Measurements from ENCODE around the gene ANKRD1.

The ANKRD1 gene

DNA sequence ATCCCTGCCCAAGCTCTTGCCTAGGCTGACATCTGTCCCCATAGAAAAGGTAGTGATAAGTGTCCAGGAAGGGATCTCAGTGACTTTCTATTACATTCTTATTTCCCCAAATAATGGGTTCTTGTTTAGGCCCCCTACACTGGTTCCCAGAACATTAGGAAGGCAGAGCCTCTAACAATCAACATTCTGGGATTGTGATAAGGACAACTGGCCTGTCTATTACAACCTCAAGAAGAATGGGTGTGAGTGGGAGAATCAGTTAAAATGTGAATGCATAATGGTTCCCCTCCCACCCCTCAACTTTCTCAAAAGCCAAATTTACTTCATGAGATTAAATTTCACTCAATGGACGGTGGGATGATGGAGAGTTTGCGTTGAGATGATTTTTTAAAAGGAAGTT, 6.4 kb upstream of the ANKRD1 start:
- no peaks in the 10 kb centered on the region for H3K9me3 ChIP-seq (ENCODE audit: low read length)
- no peaks in the 10 kb centered on the region for H3K36me3 ChIP-seq (ENCODE audit: insufficient read depth, low read length)
- H2AFZ ChIP-seq (ENCODE audit: low read depth, low read length) = no peak overlapping the region
- H3K4me1 ChIP-seq (ENCODE audit: insufficient read depth, low read length) = peaks cover 19% of the 10 kb centered on the region
- no peaks in the 10 kb centered on the region for H3K27me3 ChIP-seq (ENCODE audit: insufficient read depth, low read length)
- H3K4me3 ChIP-seq (ENCODE audit: low read length) = no peak overlapping the region

DNA sequence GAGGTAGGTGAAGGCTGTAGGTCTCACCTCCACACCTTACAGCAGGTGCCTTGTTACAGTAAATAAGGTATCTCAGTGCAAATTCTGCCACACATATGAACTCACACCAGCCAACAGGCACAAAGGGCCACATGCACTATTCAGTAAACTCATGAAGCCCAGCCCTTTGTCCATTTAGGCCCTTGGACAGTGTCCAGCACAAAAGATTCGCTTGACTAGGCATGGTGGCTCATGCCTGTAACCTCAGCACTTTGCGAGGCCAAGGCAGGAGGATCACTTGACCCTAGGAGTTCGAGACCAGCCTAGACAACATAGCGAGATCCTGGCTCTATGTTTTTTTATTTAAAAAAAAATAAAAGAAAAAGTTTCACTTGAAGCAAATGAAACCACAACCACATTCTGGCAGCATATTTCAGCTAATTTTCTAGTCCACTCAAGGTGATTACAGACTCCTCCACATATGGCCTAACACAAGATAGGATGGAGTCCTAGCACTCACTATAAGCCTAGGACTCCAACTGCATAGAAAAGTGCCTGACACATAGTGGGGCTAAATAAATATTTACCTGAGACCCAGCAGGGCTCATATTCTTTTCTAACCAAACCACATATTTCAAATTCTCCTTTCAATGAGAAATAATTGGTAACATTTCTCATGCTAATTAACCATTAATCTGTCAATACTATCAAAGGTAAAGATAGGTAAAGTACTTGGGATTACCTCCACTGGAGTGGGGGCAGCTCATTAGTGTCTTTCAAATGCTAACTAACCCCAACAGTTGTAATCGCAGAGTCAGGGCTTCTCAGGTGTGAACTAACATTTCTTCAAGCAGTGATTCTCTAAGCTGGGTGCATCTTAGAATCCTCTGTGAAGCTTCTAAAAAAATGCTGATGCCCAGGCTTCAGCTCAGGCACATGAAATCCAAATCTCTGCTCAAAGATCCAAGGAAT, 4.5 kb upstream of the ANKRD1 start:
- peaks cover 18% of the 10 kb centered on the region for H3K4me1 ChIP-seq (ENCODE audit: insufficient read depth, low read length)
- no peaks in the 10 kb centered on the region for H3K27me3 ChIP-seq (ENCODE audit: insufficient read depth, low read length)
- no peaks in the 10 kb centered on the region for H3K36me3 ChIP-seq (ENCODE audit: insufficient read depth, low read length)
- no peak overlapping the region for H2AFZ ChIP-seq (ENCODE audit: low read depth, low read length)
- H3K4me3 ChIP-seq (ENCODE audit: low read length) = no peak overlapping the region
- H3K9me3 ChIP-seq (ENCODE audit: low read length) = no peaks in the 10 kb centered on the region

GRCh38 chr10:90924552-90924951, 3.7 kb upstream of the ANKRD1 start:
- Histone ChIP-seq H3K4me1 (ENCODE audit: insufficient read depth, low read length) (peaks cover 19% of the 10 kb centered on the region), H3K9me3 (ENCODE audit: low read length) (no peaks in the 10 kb centered on the region), H2AFZ (ENCODE audit: low read depth, low read length) (no peak overlapping the region), H3K4me3 (ENCODE audit: low read length) (no peak overlapping the region), H3K36me3 (ENCODE audit: insufficient read depth, low read length) (no peaks in the 10 kb centered on the region), H3K27me3 (ENCODE audit: insufficient read depth, low read length) (no peaks in the 10 kb centered on the region)

DNA sequence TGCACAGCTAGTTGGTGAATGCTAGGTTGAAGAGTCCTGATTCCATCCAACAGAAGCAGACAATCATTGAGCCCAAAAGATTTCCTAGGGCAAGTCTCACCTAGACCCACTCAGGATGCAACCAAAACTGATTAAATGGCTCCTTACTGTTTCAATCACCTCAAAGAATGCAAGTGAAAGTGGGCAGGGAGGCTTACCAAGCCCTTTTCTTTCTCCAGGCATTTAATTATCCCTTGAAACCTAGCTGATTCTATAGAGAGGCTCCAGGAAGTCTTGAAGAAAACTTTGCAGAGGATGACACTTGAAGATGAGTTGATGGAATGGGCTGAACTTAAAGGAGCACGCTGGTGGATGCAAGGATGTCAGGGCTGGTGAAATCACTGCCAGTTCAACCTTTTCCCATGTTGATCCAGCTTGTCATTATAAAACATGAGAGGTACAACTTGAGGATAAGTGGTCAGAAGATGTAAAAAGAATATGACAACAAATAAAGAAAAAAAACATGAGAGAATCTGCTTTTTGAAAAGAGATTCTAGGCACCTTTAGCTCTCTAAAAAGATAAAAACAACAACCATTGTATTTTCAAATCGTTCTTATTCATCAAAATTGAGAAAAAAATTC, 2.3 kb upstream of the ANKRD1 start:
- no peaks in the 10 kb centered on the region for H3K36me3 ChIP-seq (ENCODE audit: insufficient read depth, low read length)
- peaks cover 19% of the 10 kb centered on the region for H3K4me1 ChIP-seq (ENCODE audit: insufficient read depth, low read length)

DNA sequence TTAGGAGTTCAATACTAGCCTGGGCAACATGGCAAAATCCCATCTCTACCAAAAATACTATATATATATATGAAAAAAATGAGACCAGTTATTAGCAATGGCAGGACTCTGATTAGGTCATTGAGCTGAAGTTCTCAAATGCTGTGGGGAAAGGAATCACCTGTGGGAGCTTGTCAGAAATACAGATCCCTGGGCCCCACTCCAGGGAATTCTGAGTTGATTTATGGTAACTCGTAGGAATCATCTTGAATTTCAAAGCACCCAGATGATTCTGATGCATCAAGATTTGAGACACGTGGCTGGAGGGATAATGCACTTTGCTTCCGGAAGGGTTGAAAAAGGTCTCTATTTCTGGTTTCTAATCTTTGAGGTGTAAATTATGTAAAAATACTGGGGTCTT, 1.0 kb upstream of the ANKRD1 start:
- no peak overlapping the region for H2AFZ ChIP-seq (ENCODE audit: low read depth, low read length)

More for the DNA sequence above, 2.3 kb upstream of the ANKRD1 start:
- Histone ChIP-seq H3K4me3 (ENCODE audit: low read length) (no peak overlapping the region), H3K9me3 (ENCODE audit: low read length) (no peaks in the 10 kb centered on the region), H2AFZ (ENCODE audit: low read depth, low read length) (no peak overlapping the region), H3K27me3 (ENCODE audit: insufficient read depth, low read length) (no peaks in the 10 kb centered on the region)

DNA sequence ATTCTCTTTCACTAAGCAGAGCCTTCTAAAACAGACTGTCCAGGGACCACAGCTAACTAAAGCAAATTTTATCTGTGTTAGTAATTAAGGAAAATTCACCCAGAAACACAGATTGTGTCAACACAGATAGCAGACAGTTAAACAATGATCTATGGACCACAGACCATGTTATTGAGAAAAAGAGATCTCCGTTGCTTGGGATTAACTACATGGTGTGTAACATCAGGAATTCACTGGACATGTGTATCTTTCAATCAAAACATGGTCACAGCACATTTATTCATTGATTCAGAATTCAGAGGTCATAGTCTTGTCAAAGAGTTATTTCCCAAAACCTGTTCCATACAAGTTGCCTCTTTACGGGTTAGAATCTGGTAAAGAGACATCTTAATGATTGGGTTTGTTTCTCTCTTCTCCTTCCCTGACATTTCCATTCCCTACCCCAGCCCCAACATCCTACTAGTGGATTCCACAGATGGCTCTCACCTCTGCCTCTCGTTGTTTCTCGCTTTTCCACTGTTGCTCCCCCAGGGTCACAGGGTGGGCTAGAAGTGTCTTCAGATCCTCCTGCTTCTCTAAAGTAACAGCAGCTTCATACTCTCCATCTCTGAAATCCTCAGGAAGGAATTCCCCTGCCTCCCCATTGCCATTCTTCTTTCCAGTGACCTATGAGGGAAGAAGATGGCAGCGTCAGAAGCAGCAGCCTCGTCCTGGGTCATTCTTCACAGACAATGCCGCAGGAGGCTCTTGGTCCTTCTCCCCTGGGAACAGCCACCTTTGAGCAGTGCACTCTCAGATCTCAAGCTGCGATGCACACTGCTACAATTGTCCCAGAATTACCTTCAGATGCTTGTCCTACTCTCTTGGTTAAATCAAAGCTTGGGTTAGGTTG, 958 bp downstream of the ANKRD1 start:
- Histone ChIP-seq H3K4me3 (ENCODE audit: low read length) (no peak overlapping the region), H2AFZ (ENCODE audit: low read depth, low read length) (no peak overlapping the region), H3K4me1 (ENCODE audit: insufficient read depth, low read length) (peaks cover 19% of the 10 kb centered on the region), H3K9me3 (ENCODE audit: low read length) (no peaks in the 10 kb centered on the region), H3K27me3 (ENCODE audit: insufficient read depth, low read length) (no peaks in the 10 kb centered on the region), H3K36me3 (ENCODE audit: insufficient read depth, low read length) (no peaks in the 10 kb centered on the region)

More for the DNA sequence above, 1.0 kb upstream of the ANKRD1 start:
- Histone ChIP-seq H3K9me3 (ENCODE audit: low read length) (no peaks in the 10 kb centered on the region), H3K4me1 (ENCODE audit: insufficient read depth, low read length) (peaks cover 19% of the 10 kb centered on the region), H3K4me3 (ENCODE audit: low read length) (no peak overlapping the region), H3K27me3 (ENCODE audit: insufficient read depth, low read length) (no peaks in the 10 kb centered on the region), H3K36me3 (ENCODE audit: insufficient read depth, low read length) (no peaks in the 10 kb centered on the region)

GRCh38 chr10:90917968-90918318, 2.9 kb downstream of the ANKRD1 start:
- Histone ChIP-seq H3K36me3 (ENCODE audit: insufficient read depth, low read length) (no peaks in the 10 kb centered on the region), H3K27me3 (ENCODE audit: insufficient read depth, low read length) (no peaks in the 10 kb centered on the region), H2AFZ (ENCODE audit: low read depth, low read length) (no peak overlapping the region), H3K4me1 (ENCODE audit: insufficient read depth, low read length) (peaks cover 19% of the 10 kb centered on the region), H3K9me3 (ENCODE audit: low read length) (no peaks in the 10 kb centered on the region), H3K4me3 (ENCODE audit: low read length) (no peak overlapping the region)

- H3K36me3 ChIP-seq (ENCODE audit: insufficient read depth, low read length) = no peaks in the 10 kb centered on the region
- H3K4me1 ChIP-seq (ENCODE audit: insufficient read depth, low read length) = peaks cover 19% of the 10 kb centered on the region
- no peak overlapping the region for H3K4me3 ChIP-seq (ENCODE audit: low read length)
Observed at GRCh38 chr10:90917238-90917967, 3.5 kb downstream of the ANKRD1 start.

DNA sequence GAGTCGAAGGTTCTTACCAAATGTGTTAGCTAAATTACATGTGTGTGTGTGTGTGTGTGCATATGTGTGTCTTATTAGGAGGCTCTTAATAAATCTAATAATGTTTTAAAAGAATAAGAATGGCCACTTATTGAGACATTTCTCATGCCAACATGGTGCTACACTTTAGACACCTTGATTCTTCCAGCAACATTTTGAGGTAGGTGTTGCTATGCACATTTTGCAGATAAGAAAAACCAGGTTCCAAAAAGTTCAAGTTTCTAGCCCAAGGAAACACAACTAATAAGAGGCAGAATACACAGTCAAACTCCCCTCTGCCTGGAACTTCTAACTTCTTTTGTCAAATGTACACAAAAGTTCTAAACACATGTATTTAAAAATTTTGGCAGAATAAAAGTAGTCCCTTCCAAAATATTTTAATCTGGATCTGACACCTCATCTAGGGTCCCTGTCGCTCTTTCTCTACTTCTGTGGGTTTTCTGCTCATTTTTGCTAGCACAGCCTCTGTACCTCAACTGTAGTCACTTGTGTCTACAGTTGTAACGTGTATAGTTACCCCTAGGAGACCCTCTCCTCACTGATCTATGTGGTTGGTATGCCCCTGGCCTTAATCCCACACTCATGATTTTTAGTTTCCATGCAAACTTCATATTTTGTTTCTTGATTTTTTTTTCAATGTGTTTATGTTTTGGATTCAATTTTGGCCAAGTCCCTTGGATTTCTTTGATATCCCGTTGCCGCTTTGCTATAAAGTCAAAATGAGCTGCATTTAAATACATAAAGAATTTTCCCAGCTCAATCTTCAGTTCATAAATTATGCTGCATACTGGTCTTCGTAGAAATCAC, 4.3 kb downstream of the ANKRD1 start:
- no peaks in the 10 kb centered on the region for H3K9me3 ChIP-seq (ENCODE audit: low read length)
- H2AFZ ChIP-seq (ENCODE audit: low read depth, low read length) = no peak overlapping the region
- no peak overlapping the region for H3K4me3 ChIP-seq (ENCODE audit: low read length)
- no peaks in the 10 kb centered on the region for H3K36me3 ChIP-seq (ENCODE audit: insufficient read depth, low read length)
- peaks cover 25% of the 10 kb centered on the region for H3K4me1 ChIP-seq (ENCODE audit: insufficient read depth, low read length)
- H3K27me3 ChIP-seq (ENCODE audit: insufficient read depth, low read length) = no peaks in the 10 kb centered on the region

More at GRCh38 chr10:90917238-90917967, 3.5 kb downstream of the ANKRD1 start:
- no peak overlapping the region for H2AFZ ChIP-seq (ENCODE audit: low read depth, low read length)
- no peaks in the 10 kb centered on the region for H3K27me3 ChIP-seq (ENCODE audit: insufficient read depth, low read length)
- H3K9me3 ChIP-seq (ENCODE audit: low read length) = no peaks in the 10 kb centered on the region

GRCh38 chr10:90915766-90916075, 5.2 kb downstream of the ANKRD1 start:
- no peaks in the 10 kb centered on the region for H3K9me3 ChIP-seq (ENCODE audit: low read length)
- H3K36me3 ChIP-seq (ENCODE audit: insufficient read depth, low read length) = no peaks in the 10 kb centered on the region
- no peak overlapping the region for H3K4me3 ChIP-seq (ENCODE audit: low read length)
- peaks cover 16% of the 10 kb centered on the region for H3K4me1 ChIP-seq (ENCODE audit: insufficient read depth, low read length)
- no peaks in the 10 kb centered on the region for H3K27me3 ChIP-seq (ENCODE audit: insufficient read depth, low read length)
- no peak overlapping the region for H2AFZ ChIP-seq (ENCODE audit: low read depth, low read length)

DNA sequence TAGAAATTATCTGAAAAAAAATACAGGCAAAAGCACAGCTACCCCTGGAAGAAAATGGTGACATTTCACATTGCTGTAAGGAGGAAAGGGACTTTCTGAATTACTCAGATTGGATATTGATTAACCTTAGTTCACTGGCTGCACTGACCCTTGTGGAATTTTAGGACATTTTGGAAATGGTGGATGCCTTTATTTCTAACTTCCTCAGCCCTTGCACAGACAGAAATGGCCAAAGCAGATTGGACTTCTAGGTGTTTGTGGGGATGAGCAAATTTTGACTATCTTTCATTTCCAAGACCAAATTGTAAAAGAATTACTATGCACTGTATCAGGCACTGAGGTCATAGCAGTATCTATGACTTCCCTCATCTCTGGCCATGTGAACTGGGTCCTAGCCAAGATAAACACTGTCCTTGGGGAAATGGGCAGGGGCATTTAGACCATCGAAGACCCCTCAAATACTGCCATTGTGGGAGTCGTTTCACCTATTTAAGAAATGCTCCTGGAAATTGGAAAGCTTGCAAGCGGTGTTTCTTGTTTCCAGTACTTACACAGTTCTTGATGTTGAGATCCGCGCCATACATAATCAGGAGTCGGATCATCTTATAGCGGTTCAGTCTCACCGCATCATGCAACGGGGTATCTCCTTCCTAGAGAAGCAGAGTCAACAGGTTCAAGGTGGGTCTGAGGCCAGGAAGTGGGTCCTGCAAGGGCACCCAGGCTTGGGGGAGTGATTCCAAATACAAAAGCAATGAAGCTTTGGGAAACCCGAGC, 5.7 kb downstream of the ANKRD1 start:
- Histone ChIP-seq H3K4me3 (ENCODE audit: low read length) (no peak overlapping the region), H3K27me3 (ENCODE audit: insufficient read depth, low read length) (no peaks in the 10 kb centered on the region), H3K36me3 (ENCODE audit: insufficient read depth, low read length) (no peaks in the 10 kb centered on the region), H3K4me1 (ENCODE audit: insufficient read depth, low read length) (peaks cover 12% of the 10 kb centered on the region), H3K9me3 (ENCODE audit: low read length) (no peaks in the 10 kb centered on the region), H2AFZ (ENCODE audit: low read depth, low read length) (no peak overlapping the region)
